Measurements from ENCODE around the gene CBX1. TPM values are rescaled to one million over a fixed set of nuclear protein-coding genes. Genes with fewer than 3 reads are reported as not detected.

CBX1 gene
- total and polyA plus RNA-seq, 2 of the 13 experiments (the other 11 are each of a cell fraction or from before 2014, with no cell fraction given) = 17.8 to 108 TPM

- TF ChIP-seq ZNF484 (CRISPR knock-in tag; IDR thresholded peaks at IDR 0.05; ENCODE audit: borderline replicate concordance, low read depth) (no peak), ZNF772 (CRISPR knock-in tag; IDR thresholded peaks at IDR 0.05) (peak; percentile 95), FOXJ3 (CRISPR knock-in tag; IDR thresholded peaks at IDR 0.05; ENCODE audit: borderline replicate concordance) (no peak; the same call in none of the 2 replicates), HDAC2 (CRISPR knock-in tag; IDR thresholded peaks at IDR 0.05) (peak; percentile 26; the same call in 1 of the 2 replicates), SRSF9 (IDR thresholded peaks at IDR 0.05; ENCODE audit: borderline replicate concordance, insufficient read depth, low read depth, low read length, poor library complexity, severe bottlenecking) (no peak), ZNF609 (CRISPR knock-in tag; IDR thresholded peaks at IDR 0.05; ENCODE audit: borderline replicate concordance) (no peak), ZNF414 (CRISPR knock-in tag; IDR thresholded peaks at IDR 0.05) (no peak)
These were observed 6.1 kb upstream of the CBX1 start, which contains the start of gene SNX11 (continued) for GRCh38 chr17:48107137-48108055.
